Sigmoid colon (tissue), 7 donors: Measurements from ENCODE around the gene LGALS9C. TPM values are rescaled to one million over a fixed set of nuclear protein-coding genes. Genes with fewer than 3 reads are reported as not detected.
"Not testable (repeated sequence)": the region's sequence is repeated elsewhere in the genome, so short reads cannot be mapped to it uniquely, and the experiment has no call there.

ENCODE experiments used
- DNase-seq: peaks from one replicate; pipeline ENCODE4 v3.0.0-alpha.2; 2019
- H3K27ac ChIP-seq, 4 donors: fragments of 200-600 bp; sonication (generic); one replicate each; pipeline ENCODE4 v1.5.1; 2016 to 2019; ENCODE audit warnings: mild to moderate bottlenecking in 1 of 4
- H3K27me3 ChIP-seq, 3 donors: fragments of 200-600 bp; sonication (generic); one replicate each; pipeline ENCODE4 v1.5.1; 2019; ENCODE audit warnings: mild to moderate bottlenecking in 1 of 3
- H3K36me3 ChIP-seq, 4 donors: fragments of 200-600 bp; sonication (generic); one replicate each; pipeline ENCODE4 v1.5.1; 2016 to 2019
- H3K4me1 ChIP-seq, 4 donors: fragments of 200-600 bp; sonication (generic); one replicate each; pipeline ENCODE4 v1.5.1; 2017 to 2019
- H3K4me3 ChIP-seq, 4 donors: fragments of 200-600 bp; sonication (generic); one replicate each; pipeline ENCODE4 v1.5.1; 2017 to 2019; ENCODE audit warnings: mild to moderate bottlenecking in 2 of 4, moderate library complexity in 1 of 4
- H3K9me3 ChIP-seq, 4 donors: fragments of 200-600 bp in 3 of 4; sonication (generic) in 3 of 4; one replicate each; pipeline versions ENCODE4 v1.5.1 to v1.6.1; 2013 to 2019
- WGBS, 2 donors: extraction: QIAGEN DNeasy Blood & Tissue Kit; methylation state at CpG; one replicate each; pipeline ENCODE4 v1.1.7; 2013; 5-methylcytosine and 5-hydroxymethylcytosine counted together
- intact Hi-C: fragments of 100-400 bp; cut with DNase I; formaldehyde crosslinking; loops from one replicate; pipeline ENCODE4 v1.15.1; 2023
- polyA plus RNA-seq, 3 donors: library from polyadenylated mRNA; stranded (reverse); fragments of 200-250 nt; gene quantifications; one replicate each; pipeline ENCODE4 v1.2.3, GENCODE V29; 2013
- total RNA-seq, 4 donors: library from RNA; depleted of rRNA; stranded (reverse); fragments of >200 nt; gene quantifications; one replicate each; pipeline ENCODE4 v1.1.0, GENCODE V29; 2016
- donor health status: healthy with polysubstance abuse.
- donor health status: Bipolar disorder and iron deficiency.
- donor health status: healthy.

The LGALS9C gene
- total and polyA plus RNA-seq, 7 donors: 0.83 to 105 (median 34.1) TPM; not detected in 3

GRCh38 chr17:18488622-18489021, 12.0 kb downstream of the LGALS9C start:
- H3K9me3 ChIP-seq, H3K27me3 ChIP-seq, DNase-seq, H3K4me1 ChIP-seq, H3K36me3 ChIP-seq, H3K4me3 ChIP-seq, H3K27ac ChIP-seq, intact Hi-C loops: not testable (repeated sequence)
- WGBS, 2 donors: 83 to 90% methylated on average over 14 of the region's 15 CpGs

GRCh38 chr17:18490016-18490415, 13.4 kb downstream of the LGALS9C start:
- H3K9me3 ChIP-seq, intact Hi-C loops, H3K27ac ChIP-seq, H3K4me1 ChIP-seq, H3K36me3 ChIP-seq, H3K4me3 ChIP-seq, H3K27me3 ChIP-seq, DNase-seq: not testable (repeated sequence)
- 84 to 90% methylated on average over 2 to 3 of the region's 7 CpGs for WGBS, 2 donors

- H3K36me3 ChIP-seq, intact Hi-C loops: not testable (repeated sequence)
- whole genome bisulfite sequencing, 2 donors: 42 to 44% methylated on average over 11 to 15 of the region's 23 CpGs
These were observed 16.3 kb downstream of the LGALS9C start for GRCh38 chr17:18492712-18493480.

GRCh38 chr17:18494250-18494768, 17.7 kb downstream of the LGALS9C start:
- H3K4me1 ChIP-seq, H3K27ac ChIP-seq, H3K36me3 ChIP-seq, H3K4me3 ChIP-seq, H3K27me3 ChIP-seq, DNase-seq, H3K9me3 ChIP-seq, intact Hi-C loops: not testable (repeated sequence)
- 46 to 76% methylated on average over 10 of the region's 13 CpGs for WGBS, 2 donors

More at GRCh38 chr17:18492712-18493480, 16.3 kb downstream of the LGALS9C start:
- not testable (repeated sequence) for H3K9me3 ChIP-seq, H3K4me1 ChIP-seq, H3K27ac ChIP-seq, H3K4me3 ChIP-seq, DNase-seq, H3K27me3 ChIP-seq

GRCh38 chr17:18497044-18497443, 20.5 kb downstream of the LGALS9C start:
- H3K36me3 ChIP-seq, H3K9me3 ChIP-seq, H3K27ac ChIP-seq, DNase-seq, H3K4me3 ChIP-seq, H3K4me1 ChIP-seq, intact Hi-C loops, H3K27me3 ChIP-seq: not testable (repeated sequence)
- 66% methylated on average over 6 of the region's 6 CpGs for WGBS, 2 donors

GRCh38 chr17:18499100-18499499, 22.5 kb downstream of the LGALS9C start:
- H3K36me3 ChIP-seq, intact Hi-C loops, H3K27me3 ChIP-seq, H3K4me1 ChIP-seq, H3K27ac ChIP-seq, H3K4me3 ChIP-seq, DNase-seq, H3K9me3 ChIP-seq: not testable (repeated sequence)
- WGBS, 2 donors: 57 to 59% methylated on average over 2 of the region's 6 CpGs

GRCh38 chr17:18499756-18500155, 23.2 kb downstream of the LGALS9C start:
- H3K27ac ChIP-seq, H3K4me3 ChIP-seq, intact Hi-C loops, DNase-seq, H3K9me3 ChIP-seq, H3K36me3 ChIP-seq, H3K4me1 ChIP-seq, H3K27me3 ChIP-seq: not testable (repeated sequence)
- WGBS, 2 donors: 91% methylated on average over 15 of the region's 15 CpGs

- intact Hi-C loops, H3K27me3 ChIP-seq: not testable (repeated sequence)
- 66% methylated on average over 2 of the region's 10 CpGs for WGBS, 2 donors
These were observed 23.7 kb downstream of the LGALS9C start for GRCh38 chr17:18500281-18500680.

GRCh38 chr17:18500816-18501215, 24.2 kb downstream of the LGALS9C start:
- DNase-seq, H3K36me3 ChIP-seq, H3K9me3 ChIP-seq, H3K4me3 ChIP-seq, H3K27me3 ChIP-seq, H3K4me1 ChIP-seq, intact Hi-C loops, H3K27ac ChIP-seq: not testable (repeated sequence)
- 57 to 70% methylated on average over 8 to 15 of the region's 18 CpGs for WGBS, 2 donors

More at GRCh38 chr17:18500281-18500680, 23.7 kb downstream of the LGALS9C start:
- not testable (repeated sequence) for H3K27ac ChIP-seq, H3K4me1 ChIP-seq, H3K36me3 ChIP-seq, DNase-seq, H3K9me3 ChIP-seq, H3K4me3 ChIP-seq

GRCh38 chr17:18503221-18503620, 26.6 kb downstream of the LGALS9C start:
- H3K27ac ChIP-seq, H3K4me1 ChIP-seq, H3K36me3 ChIP-seq, H3K9me3 ChIP-seq, H3K27me3 ChIP-seq, intact Hi-C loops, H3K4me3 ChIP-seq, DNase-seq: not testable (repeated sequence)
- 0 to 13% methylated on average over 1 of the region's 5 CpGs for WGBS, 2 donors

- WGBS, 2 donors: 89 to 92% methylated on average over 4 of the region's 9 CpGs
- H3K4me1 ChIP-seq, intact Hi-C loops, H3K27ac ChIP-seq, H3K4me3 ChIP-seq, DNase-seq, H3K36me3 ChIP-seq, H3K9me3 ChIP-seq, H3K27me3 ChIP-seq: not testable (repeated sequence)
These were observed 31.1 kb downstream of the LGALS9C start for GRCh38 chr17:18507729-18508128.

- H3K27me3 ChIP-seq, DNase-seq, H3K4me3 ChIP-seq, H3K36me3 ChIP-seq, H3K4me1 ChIP-seq, intact Hi-C loops, H3K27ac ChIP-seq, H3K9me3 ChIP-seq: not testable (repeated sequence)
- 96 to 97% methylated on average over 3 of the region's 3 CpGs for WGBS, 2 donors
These were observed 32.1 kb downstream of the LGALS9C start for GRCh38 chr17:18508667-18509066.

GRCh38 chr17:18521100-18521499, 44.5 kb downstream of the LGALS9C start:
- DNase-seq, H3K4me3 ChIP-seq, H3K4me1 ChIP-seq, H3K36me3 ChIP-seq, intact Hi-C loops, H3K9me3 ChIP-seq, H3K27me3 ChIP-seq, H3K27ac ChIP-seq: not testable (repeated sequence)
- WGBS, 2 donors: 25 to 33% methylated on average over 1 of the region's 8 CpGs
